Neutrophil (primary cell): ENCODE data around the gene PODXL2.
"Not testable (repeated sequence)": the region's sequence is repeated elsewhere in the genome, so short reads cannot be mapped to it uniquely, and the experiment has no call there.

ENCODE experiments used
- H3K27ac ChIP-seq: fragments of 200-600 bp; sonication (generic); 2 replicates; pipeline ENCODE4 v1.5.1; 2016; ENCODE audit warnings: mild to moderate bottlenecking, moderate library complexity
- H3K27me3 ChIP-seq: fragments of 200-600 bp; sonication (generic); 2 replicates; pipeline ENCODE4 v1.6.0; 2016; ENCODE audit warnings: mild to moderate bottlenecking
- H3K36me3 ChIP-seq: fragments of 200-600 bp; sonication (generic); 2 replicates; pipeline ENCODE4 v1.5.1; 2017
- H3K4me1 ChIP-seq, 2 experiments: fragments of 200-600 bp in 1 of 2; sonication (generic) in 1 of 2; 1 replicate in 1 of 2; 2 replicates in 1 of 2; pipeline versions ENCODE4 v1.5.1 to v1.6.1; 2013 to 2016; ENCODE audit warnings: low read depth in 1 of 2, low read length in 1 of 2, mild to moderate bottlenecking in 1 of 2, moderate library complexity in 1 of 2; ENCODE audit not compliant: control insufficient read depth in 1 of 2, insufficient read depth in 1 of 2
- H3K4me3 ChIP-seq, 2 experiments: fragments of 200-600 bp in 1 of 2; sonication (generic) in 1 of 2; 1 replicate in 1 of 2; 2 replicates in 1 of 2; pipeline ENCODE4 v1.5.1; 2013 to 2016; ENCODE audit warnings: low read depth in 1 of 2, low read length in 1 of 2, mild to moderate bottlenecking in 1 of 2, moderate library complexity in 1 of 2
- H3K9me3 ChIP-seq: fragments of 200-600 bp; sonication (generic); 2 replicates; pipeline ENCODE4 v1.5.1; 2016
- CTCF ChIP-seq: fragments of 200-600 bp; sonication (generic); IDR thresholded peaks from 2 replicates; pipeline ENCODE4 v1.5.1; 2016; ENCODE audit warnings: antibody characterized with exemption

PODXL2 gene

GRCh38 chr3:127680146-127680661 lies 51.2 kb downstream of the PODXL2 start:
- TF ChIP-seq CTCF: no peak
- Histone ChIP-seq H3K9me3 (no peaks in the 10 kb centered on the region), H3K36me3 (peaks cover 79% of the 10 kb centered on the region), H3K27me3 (no peaks in the 10 kb centered on the region), H3K27ac (peak overlapping the region; percentile 99), H3K4me1 (peaks cover 100% of the 10 kb centered on the region in 2 experiments), H3K4me3 (peak overlapping the region in 1 of 2 experiments; percentile 79)

- peaks cover 73% of the 10 kb centered on the region for H3K36me3 ChIP-seq
- peak overlapping the region; percentile 99 for H3K27ac ChIP-seq
- H3K4me3 ChIP-seq: peak overlapping the region in 1 of 2 experiments; percentile 79
- H3K27me3 ChIP-seq: no peaks in the 10 kb centered on the region
- peaks cover 99 to 100% of the 10 kb centered on the region in 2 experiments for H3K4me1 ChIP-seq
- no peaks in the 10 kb centered on the region for H3K9me3 ChIP-seq
- TF ChIP-seq CTCF: no peak
Observed at GRCh38 chr3:127680798-127681221, 51.8 kb downstream of the PODXL2 start.

GRCh38 chr3:127682175-127682554 lies 53.2 kb downstream of the PODXL2 start:
- peaks cover 60% of the 10 kb centered on the region for H3K36me3 ChIP-seq
- H3K27me3 ChIP-seq, H3K9me3 ChIP-seq: not testable (repeated sequence)
- peak overlapping the region in 1 of 2 experiments; percentile 44 for H3K4me3 ChIP-seq
- peaks cover 85 to 87% of the 10 kb centered on the region in 2 experiments for H3K4me1 ChIP-seq
- peak overlapping the region; percentile 99 for H3K27ac ChIP-seq

- peak overlapping the region in 1 of 2 experiments; percentile 44 for H3K4me3 ChIP-seq
- no peaks in the 10 kb centered on the region for H3K9me3 ChIP-seq
- H3K27me3 ChIP-seq: no peaks in the 10 kb centered on the region
- H3K4me1 ChIP-seq: peaks cover 81 to 83% of the 10 kb centered on the region in 2 experiments
- TF ChIP-seq CTCF: no peak
- peak overlapping the region; percentile 99 for H3K27ac ChIP-seq
- peaks cover 56% of the 10 kb centered on the region for H3K36me3 ChIP-seq
Observed at GRCh38 chr3:127682561-127682960, 53.6 kb downstream of the PODXL2 start.

- Histone ChIP-seq H3K4me3 (peak overlapping the region in 1 of 2 experiments; percentile 44), H3K27ac (peak overlapping the region; percentile 99), H3K4me1 (peaks cover 56 to 57% of the 10 kb centered on the region in 2 experiments), H3K27me3 (no peaks in the 10 kb centered on the region), H3K36me3 (peaks cover 30% of the 10 kb centered on the region), H3K9me3 (no peaks in the 10 kb centered on the region)
- no peak for TF ChIP-seq CTCF
Observed at GRCh38 chr3:127684871-127685707, 56.1 kb downstream of the PODXL2 start.
